Esophagus (tissue), 2 donors: ENCODE data around the gene VASH1. TPM values are rescaled to one million over a fixed set of nuclear protein-coding genes. Genes with fewer than 3 reads are reported as not detected.

ENCODE experiments used
- H3K27ac ChIP-seq, 2 donors: one replicate each; pipeline ENCODE4 v1.5.1; 2013; ENCODE audit warnings: low read depth in 2 of 2, mild to moderate bottlenecking in 2 of 2, inconsistent platforms in 1 of 2, low read length in 1 of 2, moderate library complexity in 1 of 2
- H3K27me3 ChIP-seq, 2 donors: one replicate each; pipeline ENCODE4 v1.6.1; 2013; ENCODE audit warnings: low read length in 2 of 2, control low read depth in 1 of 2, mild to moderate bottlenecking in 1 of 2; ENCODE audit not compliant: insufficient read depth in 2 of 2, control insufficient read depth in 1 of 2
- H3K36me3 ChIP-seq, 2 donors: one replicate each; pipeline ENCODE4 v1.6.1; 2013; ENCODE audit warnings: low read length in 1 of 2; ENCODE audit not compliant: control insufficient read depth in 2 of 2, insufficient read depth in 2 of 2
- H3K4me1 ChIP-seq, 2 donors: one replicate each; pipeline ENCODE4 v1.6.1; 2013; ENCODE audit warnings: low read length in 1 of 2; ENCODE audit not compliant: control insufficient read depth in 2 of 2, insufficient read depth in 2 of 2
- H3K4me3 ChIP-seq, 2 donors: one replicate each; pipeline ENCODE4 v1.5.1; 2013; ENCODE audit warnings: low read length in 2 of 2, mild to moderate bottlenecking in 2 of 2, low read depth in 1 of 2, moderate library complexity in 1 of 2
- H3K9me3 ChIP-seq, 2 donors: one replicate each; pipeline ENCODE4 v1.6.1; 2013; ENCODE audit warnings: mild to moderate bottlenecking in 2 of 2, low read depth in 1 of 2, low read length in 1 of 2, moderate library complexity in 1 of 2; ENCODE audit not compliant: control insufficient read depth in 2 of 2, insufficient read depth in 1 of 2
- WGBS, 2 donors: extraction: QIAGEN DNeasy Blood & Tissue Kit; methylation state at CpG; one replicate each; pipeline ENCODE4 v1.1.7; 2013; 5-methylcytosine and 5-hydroxymethylcytosine counted together
- polyA plus RNA-seq, 2 donors: library from polyadenylated mRNA; stranded (reverse); fragments of 200-250 nt; gene quantifications; one replicate each; pipeline ENCODE4 v1.2.3, GENCODE V29; 2013
- donor health status: healthy with polysubstance abuse.
- donor health status: Bipolar disorder and iron deficiency.

The VASH1 gene
- 1 to 10 TPM; 1.9 to 2.4 TPM for polyA plus RNA-seq

DNA sequence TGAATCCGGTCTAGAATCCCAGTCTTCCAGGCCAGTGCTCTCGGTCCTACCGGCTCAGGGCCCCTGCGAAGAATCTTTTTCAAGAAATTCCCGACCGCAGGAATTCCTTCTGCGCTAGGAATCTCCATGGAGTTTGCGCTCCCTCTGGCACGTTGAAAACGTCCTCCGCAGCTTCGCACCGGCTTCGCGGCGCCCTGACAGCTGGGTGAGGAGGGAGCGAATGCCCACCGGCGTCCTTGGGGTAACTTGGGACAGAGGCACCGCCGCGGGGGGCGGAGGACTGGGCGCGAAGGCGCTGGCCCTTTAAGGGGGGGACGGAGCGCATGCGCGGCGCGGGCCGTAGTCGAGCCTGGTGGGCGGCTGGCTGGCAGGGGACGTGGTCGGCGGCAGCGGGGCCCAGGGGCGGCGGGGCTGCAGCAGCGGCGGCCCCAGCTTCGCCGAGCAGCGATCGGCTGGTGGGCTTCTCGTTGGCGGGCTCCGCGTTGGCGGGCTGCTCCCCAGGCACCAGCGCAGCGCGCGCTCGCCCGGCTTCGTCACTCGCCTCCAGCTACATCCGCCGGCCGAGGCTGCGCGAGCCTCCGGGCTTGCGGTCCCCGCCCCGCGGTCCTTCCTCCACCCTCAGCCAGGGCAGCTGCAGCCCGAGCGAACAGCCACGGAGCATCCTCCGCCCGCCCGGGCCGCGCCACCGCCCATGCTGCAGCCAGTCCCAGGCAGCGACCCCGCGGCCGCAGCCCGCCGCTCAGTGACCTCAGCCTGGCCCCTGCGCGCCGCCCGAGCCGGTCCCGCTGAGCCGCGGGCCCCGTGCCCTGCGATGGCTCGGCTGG, at the start of gene VASH1:
VASH1 (plus strand) TSS at position 333 of the 824 bp plus-strand sequence. CDS start 1,354 bp downstream, outside the sequence.
- Histone ChIP-seq H3K4me3 (peak within 1 kb of the TSS; percentile 53 to 74), H3K4me1 (peaks cover 0 to 3% of the 10 kb centered on the region in 2 donors), H3K9me3 (no peaks in the 10 kb centered on the region), H3K27me3 (no peaks in the 10 kb centered on the region), H3K27ac (peak within 1 kb of the TSS; percentile 50 to 58), H3K36me3 (no peaks in the 10 kb centered on the region)
- 1% methylated on average over 51 to 96 of the region's 96 CpGs for WGBS, 2 donors

DNA sequence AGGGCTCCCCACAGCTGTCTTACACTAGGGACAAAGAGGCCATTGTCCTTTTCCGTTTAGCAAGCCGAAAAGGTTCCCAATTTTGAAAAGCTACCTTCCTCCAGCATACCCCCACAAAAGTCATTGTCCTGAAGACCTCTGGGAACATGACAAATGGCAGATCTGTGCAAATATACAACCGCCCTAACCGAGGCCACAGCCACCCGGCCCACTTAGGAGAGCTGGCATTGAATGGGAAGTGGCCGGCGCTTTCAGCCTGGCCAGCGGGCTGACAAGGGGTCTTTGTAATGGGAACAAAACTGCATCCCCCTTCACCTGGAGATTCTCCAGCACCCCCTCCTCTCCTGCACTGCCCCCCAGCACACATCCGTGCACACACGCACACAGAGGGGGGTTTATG, 48.1 kb upstream of the VASH1 start:
- no peaks in the 10 kb centered on the region for H3K9me3 ChIP-seq
- H3K27ac ChIP-seq = no peak overlapping the region
- H3K27me3 ChIP-seq = no peaks in the 10 kb centered on the region
- 80 to 84% methylated on average over 10 of the region's 10 CpGs for WGBS, 2 donors
- H3K36me3 ChIP-seq = no peaks in the 10 kb centered on the region
- no peaks in the 10 kb centered on the region for H3K4me1 ChIP-seq
- H3K4me3 ChIP-seq = no peak overlapping the region

DNA sequence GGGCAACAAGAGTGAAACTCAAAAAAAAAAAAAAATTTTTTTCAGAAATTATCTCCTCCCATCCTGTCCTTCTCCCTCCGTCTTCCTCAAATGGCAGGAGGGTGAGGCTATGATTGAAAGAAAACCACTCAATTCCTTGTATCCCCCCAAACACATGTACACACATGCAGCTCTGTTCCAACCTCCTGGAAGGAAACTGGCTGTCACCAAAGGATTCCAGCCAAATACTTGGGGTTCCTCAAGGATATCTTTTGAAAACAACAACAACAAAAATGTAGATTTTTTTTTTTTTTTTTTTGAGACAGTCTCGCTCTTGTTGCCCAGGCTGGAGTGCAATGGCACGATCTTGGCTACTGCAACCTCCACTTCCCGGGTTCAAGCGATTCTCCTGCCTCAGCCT, 46.8 kb upstream of the VASH1 start:
- Histone ChIP-seq H3K36me3 (no peaks in the 10 kb centered on the region), H3K4me1 (no peaks in the 10 kb centered on the region), H3K27ac (no peak overlapping the region), H3K9me3 (no peaks in the 10 kb centered on the region), H3K27me3 (no peaks in the 10 kb centered on the region), H3K4me3 (no peak overlapping the region)
- 89 to 91% methylated on average over 5 of the region's 5 CpGs for WGBS, 2 donors

DNA sequence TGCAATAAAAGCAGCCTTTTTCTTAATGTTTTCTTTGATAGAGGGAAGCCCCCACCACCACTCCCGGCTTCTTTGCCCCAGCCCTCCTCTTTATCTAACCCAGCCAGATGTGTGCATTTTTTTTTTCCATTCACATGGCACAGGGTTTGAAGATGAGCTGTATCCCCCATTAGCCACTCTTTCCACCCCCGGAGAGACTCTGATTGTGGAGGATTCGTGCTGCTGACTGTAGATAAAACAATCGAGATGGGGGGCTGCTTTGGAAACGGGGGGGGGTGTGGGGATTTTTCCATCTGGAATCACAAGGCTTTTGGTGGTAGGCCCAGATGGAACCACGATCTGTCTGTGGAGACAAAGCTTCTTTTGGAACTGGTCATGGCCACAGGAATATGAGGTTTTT, 46.2 kb upstream of the VASH1 start:
- Histone ChIP-seq H3K36me3 (no peaks in the 10 kb centered on the region), H3K4me3 (no peak overlapping the region), H3K27me3 (no peaks in the 10 kb centered on the region), H3K27ac (peak overlapping the region in 1 of 2 donors; percentile 18), H3K4me1 (no peaks in the 10 kb centered on the region), H3K9me3 (no peaks in the 10 kb centered on the region)
- WGBS, 2 donors = 57 to 58% methylated on average over 6 of the region's 6 CpGs

DNA sequence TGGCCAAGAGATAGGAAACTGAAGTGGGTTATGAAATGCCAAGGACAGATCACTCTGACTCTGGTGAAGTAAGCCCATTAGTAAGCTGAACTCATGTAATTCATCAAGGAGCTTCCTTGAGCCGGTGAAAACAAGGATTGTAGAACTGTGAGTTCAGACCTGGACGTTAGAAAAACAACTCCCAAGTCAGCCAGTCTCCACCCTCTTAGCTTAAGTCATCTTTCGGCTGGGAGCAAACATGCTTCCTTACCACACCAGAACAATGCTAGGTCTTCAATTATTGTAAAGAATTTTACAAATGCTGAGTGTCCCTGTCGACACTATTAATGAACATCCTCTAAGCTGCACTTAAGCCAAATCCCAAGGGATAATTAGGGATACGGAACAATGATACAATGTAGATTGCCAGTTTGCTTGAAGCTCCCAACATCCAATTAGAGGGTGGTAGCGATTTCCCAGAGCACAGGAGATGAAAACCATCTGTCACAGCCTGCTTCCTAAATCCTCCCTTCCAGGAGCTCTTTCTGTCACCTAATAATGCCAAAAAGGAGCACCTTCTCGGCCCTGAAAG, 45.7 kb upstream of the VASH1 start:
- Histone ChIP-seq H3K9me3 (no peaks in the 10 kb centered on the region), H3K27me3 (no peaks in the 10 kb centered on the region), H3K4me1 (no peaks in the 10 kb centered on the region), H3K4me3 (no peak overlapping the region), H3K27ac (peak overlapping the region in 1 of 2 donors; percentile 8), H3K36me3 (no peaks in the 10 kb centered on the region)
- 35 to 49% methylated on average over 7 of the region's 7 CpGs for WGBS, 2 donors

DNA sequence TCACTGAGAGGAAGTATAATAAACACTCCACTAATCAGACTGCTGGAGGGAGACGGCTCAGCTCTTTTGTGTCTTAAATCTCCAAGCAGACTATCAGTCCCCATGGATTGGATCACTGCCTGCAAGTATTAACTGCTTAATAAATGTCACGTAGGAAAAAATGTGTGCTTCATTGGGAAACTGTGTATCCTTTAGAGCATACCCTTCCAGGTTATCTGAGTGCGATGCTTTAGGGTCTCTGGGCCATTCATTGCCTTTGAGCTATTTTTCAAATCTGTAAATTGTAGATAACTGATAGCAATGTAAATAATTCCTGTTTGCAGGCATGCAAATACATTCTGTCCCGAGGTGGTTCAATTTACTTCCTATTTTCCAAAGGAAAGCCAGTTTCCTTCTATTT, 45.0 kb upstream of the VASH1 start:
- Histone ChIP-seq H3K27ac (no peak overlapping the region), H3K9me3 (no peaks in the 10 kb centered on the region), H3K27me3 (no peaks in the 10 kb centered on the region), H3K36me3 (no peaks in the 10 kb centered on the region), H3K4me3 (no peak overlapping the region), H3K4me1 (no peaks in the 10 kb centered on the region)
- WGBS, 2 donors = 50% methylated on average over 4 of the region's 4 CpGs

DNA sequence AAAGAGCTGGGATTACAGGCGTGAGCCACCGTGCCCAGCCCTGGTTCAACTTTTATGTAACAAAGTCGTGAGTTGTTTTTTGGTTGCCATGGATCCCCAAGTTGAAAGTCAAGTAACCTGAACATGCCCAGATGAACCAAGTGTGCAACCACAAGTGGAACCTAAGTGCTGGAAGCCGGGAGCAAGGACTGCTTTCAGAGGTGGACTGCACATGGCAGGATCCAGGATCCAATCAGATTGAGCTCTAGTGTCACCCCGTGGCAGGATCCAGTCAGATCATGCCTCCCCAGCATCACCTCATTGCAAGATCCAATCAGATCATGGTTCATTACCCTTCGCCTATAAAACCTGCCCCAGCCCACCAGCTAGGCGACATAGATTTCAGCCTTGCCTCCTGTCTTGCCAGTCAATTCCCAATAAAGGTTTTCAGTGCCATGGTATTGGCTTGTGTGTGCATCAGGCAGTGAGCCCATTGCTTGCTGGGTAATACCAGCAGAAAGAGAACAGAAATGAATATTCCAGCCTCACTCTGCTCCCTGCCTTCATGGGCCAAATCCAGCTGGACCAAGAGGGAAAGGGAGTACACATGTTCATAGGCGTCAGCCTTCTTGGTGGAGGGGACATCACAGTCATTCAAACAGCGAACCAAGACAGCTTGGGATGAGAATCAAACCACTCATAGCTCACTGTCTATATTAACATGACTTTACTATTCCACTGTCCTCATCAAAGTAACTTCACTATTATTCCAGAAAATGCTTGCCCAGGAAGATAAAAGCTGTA, 43.6 kb upstream of the VASH1 start:
- H3K36me3 ChIP-seq = no peaks in the 10 kb centered on the region

DNA sequence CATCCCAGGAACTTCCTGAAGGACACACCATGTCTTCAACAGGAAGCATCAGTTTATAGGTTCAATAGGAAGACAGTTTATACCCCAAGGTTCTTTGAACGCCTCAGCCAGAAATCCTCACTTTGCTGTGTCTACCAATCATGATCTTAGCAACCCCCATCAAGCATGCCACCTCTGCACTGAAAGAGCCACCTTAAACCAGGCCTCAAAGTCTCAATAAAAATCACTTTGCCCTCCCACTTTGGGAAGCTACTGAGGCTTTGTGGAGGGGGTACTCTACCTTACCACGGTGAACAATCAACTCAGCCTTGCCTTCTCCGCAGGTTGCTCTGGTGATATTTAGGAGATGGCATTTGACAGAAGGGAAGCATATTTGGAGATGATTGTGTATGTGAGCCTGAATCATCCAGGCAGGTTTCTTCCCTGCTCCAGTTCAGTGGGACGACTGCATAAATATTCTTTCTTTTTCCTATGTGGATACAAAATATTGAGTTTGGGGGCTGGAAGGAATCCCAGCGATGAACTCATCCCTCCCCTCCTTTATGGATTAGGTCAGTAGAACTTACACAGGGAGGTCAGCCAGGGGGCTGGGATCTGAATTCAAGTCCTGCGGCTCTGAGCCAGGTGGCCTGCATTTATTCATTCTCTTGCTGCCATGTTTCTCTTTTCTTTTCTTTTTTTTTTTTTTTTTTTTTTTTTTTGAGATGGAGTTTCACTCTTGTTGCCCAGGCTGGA, 42.8 kb upstream of the VASH1 start:
- Histone ChIP-seq H3K27me3 (no peaks in the 10 kb centered on the region), H3K4me3 (no peak overlapping the region), H3K36me3 (no peaks in the 10 kb centered on the region), H3K4me1 (no peaks in the 10 kb centered on the region), H3K9me3 (no peaks in the 10 kb centered on the region), H3K27ac (no peak overlapping the region)
- WGBS, 2 donors = 86 to 87% methylated on average over 6 of the region's 6 CpGs

More for the DNA sequence above, 43.6 kb upstream of the VASH1 start:
- H3K4me3 ChIP-seq = no peak overlapping the region
- H3K27ac ChIP-seq = no peak overlapping the region
- no peaks in the 10 kb centered on the region for H3K27me3 ChIP-seq
- H3K9me3 ChIP-seq = no peaks in the 10 kb centered on the region
- WGBS, 2 donors = 83 to 87% methylated on average over 9 of the region's 9 CpGs
- H3K4me1 ChIP-seq = no peaks in the 10 kb centered on the region

DNA sequence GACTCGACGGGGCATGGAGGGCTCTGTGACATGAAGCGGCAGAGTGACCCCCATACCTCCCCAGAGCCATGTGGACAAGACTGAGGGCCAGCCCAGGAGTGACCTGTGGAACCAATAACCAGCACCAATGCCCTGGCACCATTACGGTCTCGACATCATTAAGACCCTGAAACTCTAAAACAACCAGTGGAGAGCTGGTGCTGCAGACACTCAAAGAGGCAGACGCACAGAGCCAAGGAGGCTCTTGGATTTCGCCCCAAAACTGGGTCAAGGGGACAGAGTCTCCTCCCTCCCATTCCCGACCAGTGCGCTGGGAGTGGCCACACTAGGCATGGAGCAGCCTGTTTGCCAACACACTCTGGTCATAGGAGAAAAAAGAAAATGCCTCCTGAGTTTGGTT, 41.6 kb upstream of the VASH1 start:
- H3K27me3 ChIP-seq = no peaks in the 10 kb centered on the region
- H3K27ac ChIP-seq = no peak overlapping the region
- H3K36me3 ChIP-seq = no peaks in the 10 kb centered on the region
- H3K4me1 ChIP-seq = no peaks in the 10 kb centered on the region
- no peak overlapping the region for H3K4me3 ChIP-seq
- H3K9me3 ChIP-seq = no peaks in the 10 kb centered on the region
- WGBS, 2 donors = 81 to 89% methylated on average over 9 of the region's 9 CpGs
